H54 (cell line): ENCODE measurements around the gene SLIT3.

Experiments
- DNase-seq: peaks from one replicate; pipeline ENCODE4 v3.0.0; 2011; ENCODE audit warnings: low spot score, mixed read lengths; ENCODE audit not compliant: insufficient read length
- FAIRE-seq: peaks from 3 replicates; lab custom pipeline; 2011; peaks lifted over from hg19 to GRCh38; lab: Jason Lieb, UNC
- POLR2A ChIP-seq: IDR thresholded peaks from 2 replicates; pipeline ENCODE4 v1.6.1; 2011; ENCODE audit warnings: low read depth, mild to moderate bottlenecking, low read length

The SLIT3 gene

DNA sequence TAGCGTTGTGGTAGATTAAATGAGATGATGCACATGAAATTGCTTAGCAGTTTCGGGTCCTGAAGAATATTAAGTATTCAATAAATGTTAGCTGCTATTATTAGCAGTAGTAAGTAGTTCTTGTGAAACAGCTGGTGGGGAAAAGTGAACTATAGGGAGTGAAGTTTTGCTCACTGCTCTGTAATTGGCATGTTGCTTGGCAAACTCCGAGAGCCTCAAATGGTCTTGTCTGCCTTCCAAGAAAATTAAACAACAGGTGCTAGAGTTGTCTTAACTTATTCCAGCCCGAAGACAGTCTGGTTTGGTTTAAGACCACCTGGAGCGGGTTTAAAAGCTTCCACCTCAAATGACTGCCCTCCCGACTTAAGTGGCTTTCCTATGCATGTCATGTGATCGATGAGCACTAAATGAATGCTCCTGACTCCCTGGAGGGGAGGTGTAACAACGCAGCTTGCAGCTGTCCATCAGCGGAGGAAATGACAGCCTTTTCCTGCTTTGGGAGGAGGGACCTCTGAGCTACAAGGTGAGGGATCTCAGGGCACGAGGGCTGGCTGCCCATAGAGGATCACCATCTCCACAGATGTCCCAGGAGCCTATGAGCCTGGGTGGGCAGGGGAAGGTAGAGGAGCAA is 518.9 kb downstream of the SLIT3 start:
- FAIRE-seq, result no peak

DNA sequence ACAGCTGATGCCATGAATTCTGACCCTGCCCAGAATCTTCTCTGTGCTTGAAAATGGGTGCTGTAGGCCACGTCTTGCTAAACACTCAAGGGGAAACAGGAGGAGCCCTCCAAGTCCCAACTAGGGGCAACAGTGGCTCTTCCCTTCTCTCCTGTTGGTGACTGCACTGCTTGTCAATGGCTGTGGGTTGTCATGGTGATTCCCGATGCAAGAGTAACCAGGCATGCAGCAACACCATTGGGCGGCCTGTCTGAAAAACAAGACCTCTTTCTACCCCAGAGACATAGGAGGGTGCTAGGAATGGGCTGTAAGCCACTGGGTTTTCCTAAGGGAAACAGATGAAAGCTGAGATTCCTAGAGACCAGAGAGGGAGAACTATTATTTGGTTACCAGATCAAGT is 520.1 kb downstream of the SLIT3 start:
- no peak for DNase-seq
- TF ChIP-seq POLR2A, result no peak
- FAIRE-seq, result no peak

More for the DNA sequence above, 518.9 kb downstream of the SLIT3 start:
- TF ChIP-seq POLR2A, result no peak
- DNase-seq, result no peak

DNA sequence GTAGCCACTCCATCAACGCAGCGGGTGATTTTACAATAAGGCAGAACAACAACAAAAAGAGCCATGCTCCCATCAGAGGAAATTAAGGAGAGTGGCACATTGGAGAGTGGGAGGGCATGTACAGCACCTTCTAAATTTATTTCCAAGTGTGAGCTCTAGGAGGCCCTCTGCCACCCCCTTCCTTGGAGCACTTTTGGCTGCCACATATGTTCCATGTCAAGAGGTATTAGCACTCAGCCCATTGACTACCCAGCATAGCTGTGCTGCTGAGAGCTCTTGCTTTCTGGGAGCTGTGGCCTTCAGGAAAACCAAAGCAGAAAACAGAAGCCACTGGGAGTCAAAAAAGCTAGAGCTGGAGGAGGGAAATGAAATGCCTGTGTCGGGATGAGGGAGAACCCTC is 521.6 kb downstream of the SLIT3 start:
- TF ChIP-seq POLR2A, result no peak
- no peak for DNase-seq
- no peak for FAIRE-seq

DNA sequence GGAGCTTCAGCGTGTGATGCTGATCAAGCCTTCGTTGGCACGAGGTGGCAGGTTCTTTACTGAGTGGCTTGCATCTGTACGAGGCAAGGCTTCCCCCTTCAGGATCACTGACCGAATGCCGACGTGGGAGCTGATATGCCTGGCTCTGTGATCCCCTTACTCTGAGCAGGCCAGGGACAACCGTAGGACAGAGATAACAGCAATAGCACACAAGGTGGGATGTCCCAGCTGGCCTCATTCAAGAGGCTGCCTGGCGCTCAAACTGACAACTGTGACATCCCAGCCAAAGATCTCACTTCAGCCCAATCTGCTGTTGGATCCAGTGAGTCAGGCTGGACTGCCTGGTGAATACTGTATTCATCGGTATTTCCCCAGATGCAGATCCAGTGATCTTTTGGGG is 522.4 kb downstream of the SLIT3 start:
- FAIRE-seq (no peak), DNase-seq (no peak)
- TF ChIP-seq POLR2A, result no peak

DNA sequence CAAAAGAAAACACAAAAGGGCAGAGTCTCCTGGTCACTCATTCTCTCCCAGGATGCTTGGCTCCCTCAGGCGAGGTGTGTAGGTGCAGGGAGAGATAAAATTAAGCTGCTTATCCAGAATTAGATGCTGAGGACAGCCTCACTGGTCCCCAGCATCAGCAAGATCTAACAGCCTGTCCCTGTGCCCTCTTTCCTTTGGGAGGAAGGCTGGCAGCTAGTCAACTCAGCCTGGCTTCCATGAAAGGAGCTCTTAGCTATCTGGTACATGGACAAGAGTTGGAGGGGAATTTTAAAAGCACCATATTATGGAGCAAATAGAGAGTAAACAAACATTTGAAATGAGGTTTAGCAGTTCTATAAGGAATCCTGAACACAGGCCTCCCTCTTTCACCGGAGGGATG is 523.3 kb downstream of the SLIT3 start:
- FAIRE-seq (no peak), DNase-seq (no peak)
- no peak for TF ChIP-seq POLR2A

DNA sequence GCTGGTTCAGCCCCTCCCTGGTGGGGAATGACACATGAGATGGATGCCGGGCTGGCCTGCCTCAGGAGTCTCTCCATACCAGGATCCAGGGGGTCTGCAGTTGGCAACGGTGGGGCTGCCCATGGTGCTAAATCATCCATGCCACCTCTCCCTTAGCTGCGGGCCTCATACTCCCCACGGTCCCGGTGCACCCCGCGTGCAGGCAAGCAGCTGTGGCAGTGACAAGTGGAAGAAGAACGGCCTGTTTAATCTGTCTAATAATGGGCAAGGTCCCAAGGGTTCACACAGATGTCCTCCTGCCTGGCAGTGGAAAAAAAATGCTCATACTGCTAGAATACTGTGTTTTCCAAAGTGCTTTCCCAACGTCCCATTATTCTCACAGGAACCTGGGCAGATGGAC is 524.9 kb downstream of the SLIT3 start:
- TF ChIP-seq POLR2A, result no peak
- FAIRE-seq (no peak), DNase-seq (no peak)

DNA sequence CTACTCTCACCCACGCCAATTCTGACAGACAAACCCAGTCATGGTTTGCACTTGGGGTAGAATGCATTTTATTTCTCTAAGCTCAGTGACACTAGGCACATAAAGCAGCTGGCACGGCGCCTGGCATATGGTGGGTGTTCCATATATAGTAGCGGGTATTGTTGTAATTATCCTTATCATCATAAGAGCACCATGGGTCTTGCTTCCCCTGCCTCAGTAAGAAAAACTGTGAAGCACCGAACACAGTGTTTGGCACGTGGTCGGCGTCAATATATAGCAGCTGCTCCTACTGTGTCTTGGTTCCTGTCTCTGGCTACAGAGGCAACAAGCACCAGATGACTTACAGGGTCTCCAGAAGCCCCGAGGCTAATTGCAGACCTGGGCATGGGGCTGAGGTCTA is 527.7 kb downstream of the SLIT3 start:
- DNase-seq (no peak), FAIRE-seq (no peak)
- no peak for TF ChIP-seq POLR2A

DNA sequence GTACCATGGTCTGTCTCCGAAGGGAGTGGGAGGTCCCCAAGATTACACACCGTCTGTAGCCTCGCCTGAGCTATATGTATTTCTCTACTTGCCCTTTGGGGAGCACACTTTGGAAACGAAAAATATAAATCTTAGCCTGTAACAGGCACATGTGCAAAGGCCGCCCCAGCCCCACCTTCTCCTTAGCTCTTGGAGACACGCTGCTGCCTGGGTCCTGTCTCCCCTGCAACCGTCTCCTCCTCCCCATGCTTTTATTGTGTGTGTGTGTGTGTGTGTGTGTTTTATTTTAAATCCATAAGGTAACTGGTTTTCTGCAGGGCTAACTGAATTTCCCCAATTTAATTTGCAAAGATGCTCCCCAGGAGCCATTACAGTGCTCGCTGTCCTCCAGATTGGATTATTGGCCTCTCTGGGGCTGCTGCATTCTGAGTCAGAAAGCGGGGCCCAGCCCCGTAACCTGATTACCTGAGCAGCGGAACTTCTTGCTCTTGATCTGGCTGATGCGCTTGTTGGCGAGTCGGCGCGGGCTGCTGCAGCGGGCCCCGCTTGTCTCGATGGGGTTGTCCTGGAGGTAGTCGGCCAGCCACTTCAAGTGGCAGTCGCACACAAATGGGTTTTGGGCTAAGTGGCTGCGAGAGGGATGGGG is 528.5 kb downstream of the SLIT3 start:
- FAIRE-seq (no peak), DNase-seq (no peak)
- no peak for TF ChIP-seq POLR2A

DNA sequence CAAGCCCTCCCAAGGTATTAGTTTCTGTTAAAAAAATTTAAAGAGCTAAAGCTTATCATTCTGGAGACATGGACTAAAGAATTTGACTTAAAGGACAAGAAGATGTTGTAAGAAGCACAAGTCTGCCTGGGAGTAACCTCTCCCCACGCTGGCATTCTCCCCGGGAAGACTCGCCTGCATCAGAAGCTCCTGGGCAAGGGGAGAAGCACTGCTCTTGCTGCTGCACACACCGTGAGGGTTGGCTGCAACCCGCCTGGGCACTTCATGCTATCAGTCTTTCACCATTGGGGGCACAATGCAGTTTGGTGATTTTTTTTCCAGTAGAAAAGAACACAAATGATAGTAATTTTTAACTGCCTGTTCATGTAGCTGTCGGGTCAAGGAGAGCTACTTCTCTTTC is 529.3 kb downstream of the SLIT3 start:
- FAIRE-seq, result no peak
- no peak for TF ChIP-seq POLR2A
- DNase-seq, result no peak

DNA sequence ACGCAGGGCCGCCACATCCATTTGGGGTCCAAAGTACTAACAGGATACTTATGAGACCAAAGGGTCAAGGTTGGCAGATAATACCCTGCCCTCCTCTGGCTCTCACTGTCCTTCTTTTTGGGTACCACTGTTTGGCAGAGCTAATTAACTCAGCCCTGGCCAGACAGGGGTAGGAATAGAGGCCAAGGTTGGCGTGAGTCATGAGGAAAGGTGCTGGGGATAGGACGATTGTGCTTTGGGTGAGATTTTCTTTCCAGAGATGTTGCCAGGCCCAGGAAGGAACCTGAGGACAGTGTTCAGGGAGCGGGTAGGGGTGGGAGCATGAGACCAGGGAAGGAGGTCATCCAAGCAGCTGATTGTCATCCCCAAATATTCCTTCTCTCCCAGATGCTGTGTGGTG is 529.9 kb downstream of the SLIT3 start:
- TF ChIP-seq POLR2A, result no peak
- DNase-seq (no peak), FAIRE-seq (no peak)

DNA sequence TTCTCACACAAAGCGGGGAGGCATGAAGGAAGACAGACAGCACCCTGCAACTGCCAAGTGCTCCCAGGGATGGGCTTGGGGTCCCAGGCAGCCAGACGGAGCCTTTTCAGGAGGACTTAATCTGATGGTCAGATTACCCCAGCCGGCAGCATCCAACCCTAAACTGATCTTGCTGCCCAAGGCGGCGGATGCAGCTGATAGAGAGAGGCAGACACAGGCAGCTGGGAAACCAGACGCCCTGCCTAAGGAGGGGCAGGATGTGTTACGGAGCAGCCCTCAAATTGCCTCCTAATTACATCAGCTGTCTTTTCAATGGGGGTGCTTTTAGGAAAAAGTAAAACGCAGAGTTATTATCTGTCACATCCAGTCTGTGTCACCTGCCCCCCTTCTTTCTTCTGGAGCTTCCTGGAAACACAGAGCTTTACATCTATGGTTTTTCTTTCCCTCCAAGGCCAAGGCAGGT is 530.9 kb downstream of the SLIT3 start:
- no peak for DNase-seq
- no peak for FAIRE-seq

DNA sequence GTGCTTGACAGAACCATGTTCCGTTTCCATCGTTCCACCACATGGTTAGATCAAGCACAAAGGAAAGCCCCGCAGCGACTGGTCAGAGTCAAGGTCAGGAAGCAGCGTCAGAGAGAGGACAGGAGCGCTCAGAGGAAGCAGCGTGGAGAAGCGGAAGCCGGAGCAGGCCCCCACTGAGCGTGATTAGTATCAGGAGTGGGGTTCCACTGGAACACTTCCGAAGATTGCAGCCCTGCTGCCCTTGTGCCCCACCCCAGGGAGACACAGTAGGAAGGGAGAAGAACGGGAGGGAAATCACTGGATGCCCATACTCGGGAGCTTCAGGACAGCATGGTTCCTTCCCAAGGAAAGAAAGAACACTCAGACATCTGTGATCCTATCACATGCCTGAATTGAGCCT is 532.8 kb downstream of the SLIT3 start:
- FAIRE-seq, result no peak
- no peak for DNase-seq
- no peak for TF ChIP-seq POLR2A

More for the DNA sequence above, 530.9 kb downstream of the SLIT3 start:
- TF ChIP-seq POLR2A, result no peak

DNA sequence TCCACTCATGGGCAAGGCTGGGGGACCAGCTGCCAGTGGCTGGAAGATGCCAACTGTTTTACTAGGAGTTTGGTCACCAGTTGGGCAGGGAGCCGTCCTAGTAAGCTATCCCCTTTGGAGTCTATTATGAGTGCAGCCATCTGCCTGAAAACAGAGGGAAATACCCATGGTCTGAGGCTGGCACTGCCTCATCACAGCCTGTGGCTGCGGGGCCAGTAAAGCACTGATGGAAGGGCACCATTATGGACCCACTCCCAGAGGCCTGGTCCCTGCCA is 534.6 kb downstream of the SLIT3 start:
- no peak for TF ChIP-seq POLR2A
- FAIRE-seq (no peak), DNase-seq (no peak)

DNA sequence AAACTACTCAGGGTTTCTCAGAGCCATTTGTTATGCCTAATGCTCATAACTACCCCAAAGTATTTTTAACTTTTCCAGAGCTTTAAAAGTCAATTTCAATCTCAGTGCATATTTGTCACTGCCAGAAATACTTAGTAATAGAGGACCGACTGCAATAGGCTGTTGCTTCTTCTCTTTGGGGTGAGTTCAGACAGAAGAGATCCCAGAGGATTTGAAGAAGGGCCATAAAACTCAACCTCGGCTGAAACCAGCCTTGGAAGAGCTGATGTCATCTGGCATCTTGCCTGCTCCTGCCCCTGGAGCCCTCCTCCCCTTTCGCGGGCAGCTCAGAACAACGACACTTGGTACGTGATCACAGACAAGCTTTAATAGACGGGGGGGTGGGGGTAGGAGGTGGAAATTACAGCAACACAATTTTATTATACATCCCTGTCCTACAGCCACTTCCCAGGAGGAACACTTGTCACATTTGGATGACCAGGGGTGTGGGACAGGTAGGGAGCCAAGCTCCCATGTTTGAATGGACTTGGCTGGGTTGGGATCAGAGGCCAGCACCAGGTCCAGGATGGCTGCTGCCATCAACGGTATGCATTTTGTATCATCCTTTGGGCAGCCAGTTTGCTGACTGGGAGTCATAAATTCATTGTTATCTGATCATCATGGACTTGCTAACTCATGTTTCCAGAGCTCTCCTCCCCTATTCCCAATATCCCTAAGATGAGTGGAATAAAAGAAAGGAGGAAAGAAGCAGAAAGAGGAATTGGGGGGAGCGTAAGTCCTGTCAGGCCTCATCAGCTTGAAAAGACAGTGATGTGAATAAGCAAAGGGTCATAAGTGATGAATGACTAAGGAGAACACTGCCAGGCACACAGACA is 535.2 kb downstream of the SLIT3 start:
- TF ChIP-seq POLR2A, result no peak
- DNase-seq, result no peak
- FAIRE-seq, result no peak

DNA sequence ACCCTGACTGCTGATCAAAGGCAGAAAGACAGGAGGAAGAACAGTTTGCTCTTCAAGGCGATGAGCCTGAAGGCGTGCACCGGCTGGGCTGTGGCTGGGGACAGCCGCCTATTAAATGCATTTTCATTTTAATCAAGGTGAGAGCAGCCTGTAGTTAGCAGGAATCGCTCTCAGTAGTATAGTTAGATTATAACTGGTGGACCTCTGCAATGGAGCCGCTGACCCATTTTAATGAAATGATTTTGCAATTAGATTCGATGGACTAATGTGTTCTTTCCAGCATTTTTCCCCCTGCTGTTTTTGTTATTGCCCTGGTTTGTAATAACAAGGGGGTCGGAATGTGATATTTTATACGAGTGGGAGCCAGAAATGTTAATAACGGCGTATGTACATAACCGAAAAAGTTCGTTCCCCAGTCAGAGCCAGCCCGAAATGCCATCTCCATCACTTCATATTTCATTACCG is 535.8 kb downstream of the SLIT3 start:
- no peak for DNase-seq
- TF ChIP-seq POLR2A, result no peak
- FAIRE-seq, result no peak
